Measurements from ENCODE around the gene TSGA10IP.
"Not testable (repeated sequence)": the region's sequence is repeated elsewhere in the genome, so short reads cannot be mapped to it uniquely, and the experiment has no call there.

Gene TSGA10IP

GRCh38 chr11:65947603-65948125, 2.4 kb downstream of the TSGA10IP start:
- no peak for DNase-seq

GRCh38 chr11:65950711-65951110, 5.4 kb downstream of the TSGA10IP start:
- not testable (repeated sequence) for DNase-seq

GRCh38 chr11:65951641-65952040, 6.4 kb downstream of the TSGA10IP start:
- not testable (repeated sequence) for DNase-seq

GRCh38 chr11:65952052-65952521, 6.8 kb downstream of the TSGA10IP start:
- DNase-seq = no peak

GRCh38 chr11:65953471-65953870, 8.2 kb downstream of the TSGA10IP start:
- DNase-seq = no peak

- no peak for DNase-seq
Measured at GRCh38 chr11:65954771-65955170, 9.5 kb downstream of the TSGA10IP start.

GRCh38 chr11:65958291-65958690, 13.0 kb downstream of the TSGA10IP start:
- no peak for DNase-seq

GRCh38 chr11:65958774-65959420, 13.6 kb downstream of the TSGA10IP start:
- DNase-seq = no peak

GRCh38 chr11:65960824-65961266, 15.6 kb downstream of the TSGA10IP start:
- no peak for DNase-seq

GRCh38 chr11:65961267-65962140, 16.2 kb downstream of the TSGA10IP start, which contains the start of gene SART1:
Gene SART1, plus strand, starts transcription at chr11:65961734. Its CDS starts 47 bp downstream, at chr11:65961781.
- peak; percentile 95 for DNase-seq

- DNase-seq = no peak
Measured at GRCh38 chr11:65962141-65962564, 16.9 kb downstream of the TSGA10IP start.

- no peak for DNase-seq
Measured at GRCh38 chr11:65964906-65965305, 19.6 kb downstream of the TSGA10IP start.

- DNase-seq = no peak
Measured at GRCh38 chr11:65965986-65966762, 20.9 kb downstream of the TSGA10IP start.

- no peak for DNase-seq
Measured at GRCh38 chr11:65967329-65967934, 22.2 kb downstream of the TSGA10IP start.

GRCh38 chr11:65968600-65969482, 23.6 kb downstream of the TSGA10IP start:
- no peak for DNase-seq

GRCh38 chr11:65972116-65972515, 26.8 kb downstream of the TSGA10IP start:
- no peak for DNase-seq

- DNase-seq = no peak
Measured at GRCh38 chr11:65973439-65974110, 28.3 kb downstream of the TSGA10IP start.

- DNase-seq = no peak
Measured at GRCh38 chr11:65975771-65976170, 30.5 kb downstream of the TSGA10IP start.

GRCh38 chr11:65976216-65977176, 31.2 kb downstream of the TSGA10IP start:
- DNase-seq = no peak

All from NCI-H1048 (cell line).